K562 (cell line): ENCODE measurements around the gene FAM20B.

ENCODE experiments used
- CBFA2T3 ChIP-seq: fragments of 450-650 bp; IDR thresholded peaks from 2 replicates; pipeline ENCODE4 v1.6.1; 2017
- NFE2 ChIP-seq: IDR thresholded peaks from 2 replicates; pipeline ENCODE4 v1.6.1; 2014; ENCODE audit warnings: antibody characterized with exemption, low read depth
- POLR2A ChIP-seq: fragments of 450-650 bp; conservative IDR thresholded peaks from 2 replicates; pipeline ENCODE4 v1.6.1; 2016
- RFX1 ChIP-seq: fragments of 450-650 bp; IDR thresholded peaks from 2 replicates; pipeline ENCODE4 v1.6.1; 2016; ENCODE audit warnings: mild to moderate bottlenecking, moderate library complexity
- RFX5 ChIP-seq: IDR thresholded peaks from 2 replicates; pipeline ENCODE4 v1.6.1; 2011; ENCODE audit warnings: low read depth, mild to moderate bottlenecking, improper control_type of control experiment, low read length
- TBL1XR1 ChIP-seq, 2 experiments: IDR thresholded peaks; 2 replicates each; pipeline ENCODE4 v1.6.1; 2012; ENCODE audit warnings: improper control_type of control experiment in 2 of 2, low read length in 2 of 2, mild to moderate bottlenecking in 1 of 2
- ZBTB1 ChIP-seq: sonication (generic); formaldehyde crosslinking; IDR thresholded peaks from 2 replicates; pipeline ENCODE4 v1.8.1; 2023; ENCODE audit warnings: missing genetic modification reagents, low read depth, mild to moderate bottlenecking, borderline replicate concordance
- ZNF232 ChIP-seq: sonication (generic); formaldehyde crosslinking; IDR thresholded peaks from 2 replicates; pipeline ENCODE4 v1.8.0; 2022; ENCODE audit warnings: mild to moderate bottlenecking, missing genetic modification reagents
- ZNF830 ChIP-seq: fragments of 250-450 bp; sonication (Bioruptor Pico); IDR thresholded peaks from 2 replicates; pipeline ENCODE4 v1.5.0; 2021; ENCODE audit warnings: mild to moderate bottlenecking

- TF ChIP-seq ZNF232 (CRISPR knock-in tag), result no peak
- TF ChIP-seq CBFA2T3, result no peak
- no peak for TF ChIP-seq POLR2A
- no peak for TF ChIP-seq TBL1XR1 (IDR thresholded peaks at IDR 0.05; ENCODE audit: low read length in 2 of 2)
- no peak for TF ChIP-seq RFX1
- no peak for TF ChIP-seq RFX5
- TF ChIP-seq NFE2, result no peak
- no peak for TF ChIP-seq ZBTB1 (CRISPR knock-in tag)
- no peak for TF ChIP-seq ZNF830
Observed at GRCh38 chr1:179053486-179053885, 27.8 kb downstream of the FAM20B start.
